Activated T-helper 1 cell treated with anti-CD3 and anti-CD28 coated beads, Interleukin-12 subunit alpha, Interleukin-12 subunit beta, Interleukin-2, Interleukin-4 antibody, amounts not matched to agents 30 ng/mL and 10 ng/mL and 1 ng/mL, durations not matched to agents 14 hours and 24 hours and 36 hours (primary cell): ENCODE measurements around the gene RPL10A. TPM values are rescaled to one million over a fixed set of nuclear protein-coding genes. Genes with fewer than 3 reads are reported as not detected.

Experiments used
- DNase-seq: peaks from one replicate; pipeline ENCODE4 v3.0.0; 2021; ENCODE audit warnings: low spot score
- H3K27ac Mint-ChIP-seq: one replicate; pipeline ENCODE4 v1.8.0; 2021; ENCODE audit warnings: mild to moderate bottlenecking, mixed read lengths
- H3K27me3 Mint-ChIP-seq: one replicate; pipeline ENCODE4 v1.8.0; 2022; ENCODE audit warnings: mild to moderate bottlenecking, moderate library complexity, mixed read lengths; ENCODE audit not compliant: insufficient read depth
- H3K36me3 Mint-ChIP-seq: one replicate; pipeline ENCODE4 v1.8.0; 2021; ENCODE audit warnings: low read depth, mixed read lengths
- H3K4me1 Mint-ChIP-seq: one replicate; pipeline ENCODE4 v1.8.0; 2021; ENCODE audit warnings: low read depth, mixed read lengths
- H3K4me3 Mint-ChIP-seq: one replicate; pipeline ENCODE4 v1.8.0; 2021; ENCODE audit warnings: mild to moderate bottlenecking, moderate library complexity, mixed read lengths
- H3K9me3 Mint-ChIP-seq: one replicate; pipeline ENCODE4 v1.8.0; 2021; ENCODE audit warnings: mixed read lengths
- intact Hi-C: fragments of 100-400 bp; cut with micrococcal nuclease; formaldehyde crosslinking; loops from one replicate; pipeline ENCODE4 v1.15.1; 2024
- total RNA-seq: library from RNA; stranded (reverse); gene quantifications from 2 replicates; pipeline ENCODE4 v1.2.3, GENCODE V29; 2022

RPL10A gene
- total RNA-seq, 1 donor from 2014 or later, result 1,580 TPM

GRCh38 chr6:35473075-35473849, 5.1 kb downstream of the RPL10A start:
- no peak overlapping the region for H3K4me3 Mint-ChIP-seq
- no peak for DNase-seq
- H3K36me3 Mint-ChIP-seq, result peaks cover 39% of the 10 kb centered on the region
- peaks cover 30% of the 10 kb centered on the region for H3K4me1 Mint-ChIP-seq
- intact Hi-C loops, result no loop called here
- peak overlapping the region; percentile 23 for H3K27ac Mint-ChIP-seq
- H3K27me3 Mint-ChIP-seq, result no peaks in the 10 kb centered on the region
- no peaks in the 10 kb centered on the region for H3K9me3 Mint-ChIP-seq

- peaks cover 36% of the 10 kb centered on the region for H3K36me3 Mint-ChIP-seq
- H3K4me1 Mint-ChIP-seq, result peaks cover 30% of the 10 kb centered on the region
- H3K27me3 Mint-ChIP-seq, result no peaks in the 10 kb centered on the region
- H3K4me3 Mint-ChIP-seq, result no peak overlapping the region
- intact Hi-C loops, result no loop called here
- H3K27ac Mint-ChIP-seq, result no peak overlapping the region
- no peaks in the 10 kb centered on the region for H3K9me3 Mint-ChIP-seq
- no peak for DNase-seq
Measured at GRCh38 chr6:35473850-35474130, 5.6 kb downstream of the RPL10A start.

GRCh38 chr6:35474131-35474941, 6.1 kb downstream of the RPL10A start:
- H3K27me3 Mint-ChIP-seq, result no peaks in the 10 kb centered on the region
- H3K36me3 Mint-ChIP-seq, result peaks cover 30% of the 10 kb centered on the region
- no peak overlapping the region for H3K4me3 Mint-ChIP-seq
- H3K9me3 Mint-ChIP-seq, result no peaks in the 10 kb centered on the region
- no peak for DNase-seq
- H3K4me1 Mint-ChIP-seq, result peaks cover 29% of the 10 kb centered on the region
- H3K27ac Mint-ChIP-seq, result no peak overlapping the region
- intact Hi-C loops, result no loop called here

GRCh38 chr6:35474942-35475570, 6.9 kb downstream of the RPL10A start:
- H3K4me1 Mint-ChIP-seq, result peaks cover 21% of the 10 kb centered on the region
- intact Hi-C loops, result no loop called here
- no peaks in the 10 kb centered on the region for H3K27me3 Mint-ChIP-seq
- H3K9me3 Mint-ChIP-seq, result no peaks in the 10 kb centered on the region
- H3K36me3 Mint-ChIP-seq, result peaks cover 23% of the 10 kb centered on the region
- H3K27ac Mint-ChIP-seq, result no peak overlapping the region
- no peak overlapping the region for H3K4me3 Mint-ChIP-seq
- no peak for DNase-seq

DNA sequence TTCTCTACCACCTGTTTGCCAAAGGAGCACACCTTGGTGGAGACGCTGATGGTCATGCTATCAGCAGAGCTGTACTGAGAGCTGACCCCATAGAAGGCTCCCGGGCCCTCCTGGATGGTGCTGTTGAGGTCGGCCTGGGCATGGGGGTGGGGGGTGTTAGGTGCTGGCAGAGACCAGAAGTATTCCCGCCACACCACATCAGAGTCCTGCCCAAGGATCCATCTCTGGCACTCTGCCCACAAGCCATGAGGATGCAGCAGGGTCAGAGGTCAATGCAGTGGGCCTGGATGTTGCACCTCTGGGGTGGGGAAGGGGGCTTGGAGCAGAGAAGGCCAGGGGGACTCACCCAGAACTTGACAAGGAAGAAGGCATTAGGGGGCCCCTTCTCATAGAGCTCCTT, 7.4 kb downstream of the RPL10A start:
- peaks cover 18% of the 10 kb centered on the region for H3K36me3 Mint-ChIP-seq

DNA sequence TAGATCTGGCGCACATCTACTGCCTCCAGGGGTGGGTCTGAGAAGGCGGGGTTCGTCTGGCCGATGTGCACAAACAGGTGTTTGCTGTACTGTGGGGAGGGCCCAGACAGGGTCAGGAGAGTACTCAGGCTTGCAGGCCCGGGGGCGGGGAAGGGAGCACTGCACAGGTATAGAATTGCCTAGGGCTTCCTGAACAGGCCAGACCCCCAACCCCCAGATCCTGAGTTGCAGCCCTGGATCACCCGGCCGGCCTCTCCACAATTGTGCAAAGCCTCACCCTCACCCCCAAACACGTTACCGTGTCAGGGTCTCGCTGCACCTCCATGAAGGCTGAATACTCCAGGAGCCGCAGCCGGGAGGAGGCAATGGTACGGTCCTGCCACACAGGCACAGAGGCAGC, 7.8 kb downstream of the RPL10A start:
- no peak overlapping the region for H3K27ac Mint-ChIP-seq
- H3K9me3 Mint-ChIP-seq, result no peaks in the 10 kb centered on the region
- no peak overlapping the region for H3K4me3 Mint-ChIP-seq
- peaks cover 12% of the 10 kb centered on the region for H3K4me1 Mint-ChIP-seq
- intact Hi-C loops, result no loop called here
- DNase-seq, result no peak
- no peaks in the 10 kb centered on the region for H3K27me3 Mint-ChIP-seq
- peaks cover 14% of the 10 kb centered on the region for H3K36me3 Mint-ChIP-seq

More for the DNA sequence above, 7.4 kb downstream of the RPL10A start:
- no peak for DNase-seq
- intact Hi-C loops, result no loop called here
- Mint-ChIP-seq H3K27me3 (no peaks in the 10 kb centered on the region), H3K4me1 (peaks cover 16% of the 10 kb centered on the region), H3K9me3 (no peaks in the 10 kb centered on the region), H3K27ac (no peak overlapping the region), H3K4me3 (no peak overlapping the region)

- peaks cover 7% of the 10 kb centered on the region for H3K36me3 Mint-ChIP-seq
- intact Hi-C loops, result no loop called here
- H3K27ac Mint-ChIP-seq, result no peak overlapping the region
- no peak for DNase-seq
- H3K4me1 Mint-ChIP-seq, result peaks cover 8% of the 10 kb centered on the region
- no peak overlapping the region for H3K4me3 Mint-ChIP-seq
- H3K27me3 Mint-ChIP-seq, result no peaks in the 10 kb centered on the region
- H3K9me3 Mint-ChIP-seq, result no peaks in the 10 kb centered on the region
Measured at GRCh38 chr6:35477028-35477427, 8.8 kb downstream of the RPL10A start.

DNA sequence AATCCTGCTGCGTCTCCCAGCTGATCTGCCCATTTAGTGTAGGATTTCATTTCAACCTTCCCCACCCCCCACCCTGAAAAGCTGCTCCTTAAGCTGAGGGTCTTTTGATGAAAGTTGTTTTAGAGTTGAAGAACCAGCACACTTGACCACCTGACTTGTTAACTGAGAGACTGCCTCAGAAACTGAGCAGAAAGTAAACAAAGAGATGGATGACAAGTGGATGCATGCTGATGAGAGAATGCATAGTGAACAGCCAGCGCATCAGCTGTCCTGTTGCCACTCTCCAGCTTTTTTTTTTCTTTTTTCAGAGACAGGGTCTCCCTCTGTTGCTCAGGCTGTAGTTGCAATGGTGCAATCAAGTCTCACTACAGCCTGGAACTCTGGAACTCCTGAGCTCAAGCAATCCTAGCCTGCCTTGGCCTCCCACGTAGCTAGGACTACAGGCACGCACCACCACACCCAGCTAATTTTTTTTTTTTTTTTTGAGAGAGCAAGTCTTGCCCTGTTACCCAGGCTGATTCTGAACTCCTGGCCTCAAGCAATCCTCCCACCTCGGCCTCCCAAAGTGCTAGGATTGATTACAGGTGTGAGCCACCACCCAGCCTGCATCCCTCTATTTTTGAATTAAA, 9.5 kb downstream of the RPL10A start:
- intact Hi-C loops, result no loop called here
- DNase-seq, result no peak
- no peak overlapping the region for H3K27ac Mint-ChIP-seq
- H3K9me3 Mint-ChIP-seq, result no peaks in the 10 kb centered on the region
- H3K4me3 Mint-ChIP-seq, result no peak overlapping the region
- H3K27me3 Mint-ChIP-seq, result no peaks in the 10 kb centered on the region
- peaks cover 2% of the 10 kb centered on the region for H3K36me3 Mint-ChIP-seq
- peaks cover 3% of the 10 kb centered on the region for H3K4me1 Mint-ChIP-seq

DNA sequence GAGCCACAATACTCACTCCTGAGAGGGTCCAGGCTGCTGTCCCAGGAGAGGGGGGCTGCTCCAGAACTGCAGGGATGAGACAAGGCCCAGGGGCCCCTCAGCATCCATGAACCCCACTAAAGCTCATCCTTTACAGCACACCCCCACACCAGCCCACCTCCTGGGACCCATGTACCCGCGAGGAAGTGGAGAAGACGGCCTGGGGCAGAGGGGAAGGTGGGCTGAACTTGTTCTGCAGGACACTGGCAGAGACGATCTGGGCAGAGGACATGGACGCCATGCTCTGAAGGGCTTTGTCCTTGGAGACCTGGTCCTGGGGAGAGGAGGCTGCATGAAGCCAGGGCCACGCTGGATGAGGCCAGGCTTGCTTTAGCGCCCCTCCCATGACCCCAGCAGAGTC, 10.1 kb downstream of the RPL10A start:
- no peak overlapping the region for H3K27ac Mint-ChIP-seq
- intact Hi-C loops, result no loop called here
- H3K4me3 Mint-ChIP-seq, result no peak overlapping the region

GRCh38 chr6:35480176-35480575, 12.0 kb downstream of the RPL10A start:
- H3K27me3 Mint-ChIP-seq, result peaks cover 2% of the 10 kb centered on the region
- no peaks in the 10 kb centered on the region for H3K36me3 Mint-ChIP-seq
- intact Hi-C loops, result no loop called here
- no peaks in the 10 kb centered on the region for H3K9me3 Mint-ChIP-seq
- no peak overlapping the region for H3K4me3 Mint-ChIP-seq
- DNase-seq, result no peak
- peaks cover 3% of the 10 kb centered on the region for H3K4me1 Mint-ChIP-seq
- no peak overlapping the region for H3K27ac Mint-ChIP-seq

More for the DNA sequence above, 10.1 kb downstream of the RPL10A start:
- Mint-ChIP-seq H3K9me3 (no peaks in the 10 kb centered on the region), H3K4me1 (peaks cover 3% of the 10 kb centered on the region), H3K36me3 (peaks cover under 1% of the 10 kb centered on the region), H3K27me3 (no peaks in the 10 kb centered on the region)
- DNase-seq, result no peak

- Mint-ChIP-seq H3K27me3 (peaks cover 2% of the 10 kb centered on the region), H3K9me3 (no peaks in the 10 kb centered on the region), H3K4me1 (no peaks in the 10 kb centered on the region), H3K36me3 (no peaks in the 10 kb centered on the region), H3K4me3 (no peak overlapping the region), H3K27ac (no peak overlapping the region)
- intact Hi-C loops, result no loop called here
- DNase-seq, result no peak
Measured at GRCh38 chr6:35481226-35481625, 13.0 kb downstream of the RPL10A start.

DNA sequence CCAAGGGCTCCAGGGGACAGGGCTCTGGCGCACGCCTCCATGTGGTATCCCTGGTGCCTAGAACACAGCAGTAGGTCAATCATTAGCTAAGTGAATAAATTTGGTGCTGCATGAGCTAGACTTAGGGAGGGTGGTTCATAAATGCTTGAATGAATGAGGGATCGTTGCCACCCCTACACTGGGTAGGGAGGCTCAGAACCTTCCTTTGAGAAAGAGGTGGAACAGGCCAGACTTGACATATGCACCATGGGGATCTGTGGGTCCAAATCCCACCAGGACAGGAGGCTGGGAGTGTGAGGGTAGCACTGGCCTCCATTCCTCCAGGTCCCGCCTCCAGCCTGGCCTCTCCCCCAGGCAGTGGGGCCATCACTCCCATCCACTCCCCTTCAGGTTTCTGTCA, 14.9 kb downstream of the RPL10A start:
- Mint-ChIP-seq H3K36me3 (no peaks in the 10 kb centered on the region), H3K9me3 (no peaks in the 10 kb centered on the region), H3K4me3 (no peak overlapping the region), H3K4me1 (no peaks in the 10 kb centered on the region), H3K27me3 (peaks cover 2% of the 10 kb centered on the region), H3K27ac (no peak overlapping the region)
- intact Hi-C loops, result no loop called here
- no peak for DNase-seq

- Mint-ChIP-seq H3K4me1 (no peaks in the 10 kb centered on the region), H3K36me3 (no peaks in the 10 kb centered on the region), H3K27me3 (peaks cover 2% of the 10 kb centered on the region), H3K27ac (no peak overlapping the region), H3K9me3 (no peaks in the 10 kb centered on the region), H3K4me3 (no peak overlapping the region)
- intact Hi-C loops, result no loop called here
- no peak for DNase-seq
Measured at GRCh38 chr6:35483490-35483889, 15.3 kb downstream of the RPL10A start.
